Measurements from ENCODE around the gene ELL3.

ELL3 gene

DNA sequence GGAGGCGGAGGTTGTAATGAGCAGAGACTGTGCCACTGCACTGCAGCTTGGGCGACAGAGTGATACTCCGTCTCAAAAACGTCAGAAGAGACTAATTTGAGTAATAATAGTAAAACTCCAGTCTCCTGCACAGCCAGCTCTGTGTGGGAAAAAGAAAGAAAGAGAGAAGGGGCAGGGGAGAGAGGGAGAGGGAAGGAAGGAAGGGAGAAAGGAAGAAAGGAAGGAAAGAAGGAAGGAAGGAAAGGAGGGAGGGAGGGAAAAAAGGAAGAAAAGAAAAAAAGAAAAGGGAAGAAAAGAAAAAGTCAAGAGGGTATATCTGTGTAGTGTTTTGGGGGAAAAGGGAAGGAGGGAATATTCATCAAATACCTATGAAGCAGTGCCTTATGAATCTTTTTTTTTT is 53.6 kb downstream of the ELL3 start:
- DNase-seq (ENCODE audit: low spot score): no peak

Measured in kidney capillary endothelial cell (primary cell).